ENCODE data around the gene DPH6. TPM values are rescaled to one million over a fixed set of nuclear protein-coding genes. Genes with fewer than 3 reads are reported as not detected.
"Not testable (repeated sequence)": the region's sequence is repeated elsewhere in the genome, so short reads cannot be mapped to it uniquely, and the experiment has no call there.

DPH6 gene
- total RNA-seq, 2 donors from 2014 or later, result 13.2 to 19.2 TPM

- no peaks in the 10 kb centered on the region for H3K9me3 Mint-ChIP-seq
- DNase-seq (ENCODE audit: low spot score) (no peak), ATAC-seq (no peak)
- H3K4me1 Mint-ChIP-seq (ENCODE audit: low read depth in 2 of 2), result peaks cover 0 to 3% of the 10 kb centered on the region in 2 donors
- H3K36me3 Mint-ChIP-seq, result no peaks in the 10 kb centered on the region
- H3K4me3 Mint-ChIP-seq, result no peak overlapping the region
- H3K27ac Mint-ChIP-seq, result no peak overlapping the region
- H3K27me3 Mint-ChIP-seq, result no peaks in the 10 kb centered on the region
These were observed 115.7 kb downstream of the DPH6 start for GRCh38 chr15:35430301-35430700.

DNA sequence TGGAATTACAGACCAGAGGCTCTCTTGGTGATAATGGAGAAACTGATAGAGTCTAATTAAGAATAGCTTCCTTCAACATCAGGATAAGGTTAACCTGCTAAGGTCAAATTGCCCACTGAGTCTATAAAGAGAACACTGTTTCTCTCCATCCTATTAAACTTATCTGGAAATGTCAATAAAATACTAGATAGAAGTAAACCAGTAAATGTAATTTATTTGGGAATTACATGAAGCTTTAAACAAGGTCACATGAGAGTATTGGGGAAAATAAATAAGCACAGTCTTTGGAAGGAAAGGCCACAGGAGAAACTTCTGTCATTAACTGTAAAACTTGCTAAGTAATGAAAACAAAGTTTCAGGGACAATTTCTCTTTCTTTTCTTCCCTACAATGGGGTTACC is 118.5 kb downstream of the DPH6 start:
- H3K9me3 Mint-ChIP-seq, result no peaks in the 10 kb centered on the region
- no peak overlapping the region for H3K27ac Mint-ChIP-seq
- H3K4me1 Mint-ChIP-seq (ENCODE audit: low read depth in 2 of 2), result peaks cover 0 to 3% of the 10 kb centered on the region in 2 donors
- no peak for DNase-seq (ENCODE audit: low spot score)
- no peak overlapping the region for H3K4me3 Mint-ChIP-seq
- H3K36me3 Mint-ChIP-seq, result no peaks in the 10 kb centered on the region
- H3K27me3 Mint-ChIP-seq, result no peaks in the 10 kb centered on the region
- no peak for ATAC-seq

GRCh38 chr15:35427091-35427490 is 118.9 kb downstream of the DPH6 start:
- H3K27ac Mint-ChIP-seq, result no peak overlapping the region
- peaks cover 0 to 3% of the 10 kb centered on the region in 2 donors for H3K4me1 Mint-ChIP-seq (ENCODE audit: low read depth in 2 of 2)

DNA sequence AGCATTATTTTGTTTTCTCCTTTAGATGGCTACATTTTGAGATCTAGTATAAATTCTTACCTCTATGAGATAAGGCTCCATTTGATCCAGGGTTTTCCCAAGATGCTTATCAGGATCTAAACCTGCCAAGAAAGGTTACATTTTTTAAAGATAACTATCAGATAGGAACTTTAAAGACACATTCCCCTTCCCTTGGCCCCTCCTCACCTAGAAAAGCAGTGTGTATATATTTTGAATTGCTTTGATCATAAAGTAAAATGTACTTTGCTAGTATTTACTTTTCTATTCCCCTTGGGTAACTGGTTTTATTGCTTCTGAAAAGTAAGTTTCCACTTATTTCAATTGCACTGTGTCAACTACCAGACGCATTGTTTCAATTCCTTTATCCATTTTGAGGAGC is 135.2 kb downstream of the DPH6 start:
- no peaks in the 10 kb centered on the region for H3K27me3 Mint-ChIP-seq
- H3K36me3 Mint-ChIP-seq, result no peaks in the 10 kb centered on the region
- DNase-seq (ENCODE audit: low spot score) (no peak), ATAC-seq (no peak)
- no peaks in the 10 kb centered on the region for H3K4me1 Mint-ChIP-seq (ENCODE audit: low read depth in 2 of 2)
- H3K9me3 Mint-ChIP-seq, result peaks cover 3% of the 10 kb centered on the region
- H3K4me3 Mint-ChIP-seq, result no peak overlapping the region
- no peak overlapping the region for H3K27ac Mint-ChIP-seq

More at GRCh38 chr15:35427091-35427490, 118.9 kb downstream of the DPH6 start:
- ATAC-seq, result no peak
- H3K9me3 Mint-ChIP-seq, result no peaks in the 10 kb centered on the region
- no peaks in the 10 kb centered on the region for H3K36me3 Mint-ChIP-seq
- no peaks in the 10 kb centered on the region for H3K27me3 Mint-ChIP-seq
- no peak overlapping the region for H3K4me3 Mint-ChIP-seq
- DNase-seq (ENCODE audit: low spot score), result no peak

GRCh38 chr15:35399901-35400300 is 146.1 kb downstream of the DPH6 start:
- H3K36me3 Mint-ChIP-seq, result peaks cover 34% of the 10 kb centered on the region
- DNase-seq (ENCODE audit: low spot score) (no peak), ATAC-seq (no peak)
- no peaks in the 10 kb centered on the region for H3K4me1 Mint-ChIP-seq (ENCODE audit: low read depth in 2 of 2)
- H3K4me3 Mint-ChIP-seq, result no peak overlapping the region
- H3K27ac Mint-ChIP-seq, result no peak overlapping the region
- peaks cover 2% of the 10 kb centered on the region for H3K9me3 Mint-ChIP-seq
- H3K27me3 Mint-ChIP-seq, result no peaks in the 10 kb centered on the region

GRCh38 chr15:35397027-35397426 is 148.9 kb downstream of the DPH6 start:
- Mint-ChIP-seq H3K9me3 (peaks cover 7% of the 10 kb centered on the region), H3K27ac (no peak overlapping the region), H3K4me3 (no peak overlapping the region), H3K36me3 (peaks cover 22% of the 10 kb centered on the region), H3K4me1 (ENCODE audit: low read depth in 2 of 2) (no peaks in the 10 kb centered on the region), H3K27me3 (no peaks in the 10 kb centered on the region)
- ATAC-seq, result no peak
- DNase-seq (ENCODE audit: low spot score), result no peak

DNA sequence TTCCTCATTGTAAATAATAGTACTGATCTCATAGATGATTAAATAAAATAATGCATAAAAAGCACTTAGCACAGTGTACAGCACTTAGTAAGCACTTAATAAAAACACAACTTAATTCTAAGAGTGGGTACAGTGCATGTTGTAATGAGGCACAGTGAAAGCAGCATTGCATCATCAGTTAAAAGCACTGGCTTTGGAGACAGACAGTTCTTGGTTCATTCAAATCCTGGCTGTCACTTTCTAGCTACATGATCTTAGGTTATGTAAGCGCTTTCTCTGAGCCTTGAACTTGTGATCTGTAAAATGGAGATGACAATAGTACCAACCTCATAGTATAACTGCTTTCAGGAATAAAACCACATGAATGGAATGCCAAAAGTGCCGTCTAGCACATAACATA is 151.5 kb downstream of the DPH6 start:
- peaks cover 0 to 2% of the 10 kb centered on the region in 2 donors for H3K4me1 Mint-ChIP-seq (ENCODE audit: low read depth in 2 of 2)
- ATAC-seq (no peak), DNase-seq (ENCODE audit: low spot score) (no peak)
- no peak overlapping the region for H3K4me3 Mint-ChIP-seq
- peaks cover 11% of the 10 kb centered on the region for H3K9me3 Mint-ChIP-seq
- no peaks in the 10 kb centered on the region for H3K27me3 Mint-ChIP-seq
- peaks cover 12% of the 10 kb centered on the region for H3K36me3 Mint-ChIP-seq
- H3K27ac Mint-ChIP-seq, result no peak overlapping the region

DNA sequence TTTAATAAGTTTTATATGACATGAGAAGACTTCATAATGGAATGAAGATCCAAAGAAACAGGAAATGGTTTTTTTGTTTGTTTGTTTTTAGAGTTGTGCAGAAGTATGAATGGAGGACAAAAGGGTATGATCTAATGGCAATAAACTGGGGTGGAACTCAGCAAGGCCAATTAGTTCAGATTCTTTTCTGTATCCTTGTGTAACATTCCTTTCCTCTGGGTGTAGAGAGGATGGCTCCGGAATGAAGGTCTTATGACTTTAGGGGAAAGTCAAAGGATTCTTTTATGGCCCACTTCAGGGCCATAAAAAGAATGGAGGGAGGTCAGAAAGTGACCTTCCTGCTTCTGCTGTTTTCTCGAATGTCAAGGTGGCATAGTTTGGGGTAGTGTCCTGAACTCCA is 152.6 kb downstream of the DPH6 start:
- no peak overlapping the region for H3K4me3 Mint-ChIP-seq
- H3K36me3 Mint-ChIP-seq, result peaks cover 12% of the 10 kb centered on the region
- H3K27ac Mint-ChIP-seq, result no peak overlapping the region
- H3K9me3 Mint-ChIP-seq, result peaks cover 11% of the 10 kb centered on the region
- peaks cover 0 to 2% of the 10 kb centered on the region in 2 donors for H3K4me1 Mint-ChIP-seq (ENCODE audit: low read depth in 2 of 2)
- DNase-seq (ENCODE audit: low spot score) (no peak), ATAC-seq (no peak)
- H3K27me3 Mint-ChIP-seq, result no peaks in the 10 kb centered on the region

GRCh38 chr15:35391408-35391984 is 154.5 kb downstream of the DPH6 start:
- ATAC-seq; H3K27me3 Mint-ChIP-seq; DNase-seq (ENCODE audit: low spot score); H3K27ac Mint-ChIP-seq; H3K4me3 Mint-ChIP-seq; H3K4me1 Mint-ChIP-seq (ENCODE audit: low read depth in 2 of 2): not testable (repeated sequence)
- peaks cover 12% of the 10 kb centered on the region for H3K36me3 Mint-ChIP-seq
- H3K9me3 Mint-ChIP-seq, result peaks cover 11% of the 10 kb centered on the region

GRCh38 chr15:35383506-35383905 is 162.5 kb downstream of the DPH6 start:
- Mint-ChIP-seq H3K27me3 (no peaks in the 10 kb centered on the region), H3K9me3 (no peaks in the 10 kb centered on the region), H3K36me3 (peaks cover under 1% of the 10 kb centered on the region), H3K4me1 (ENCODE audit: low read depth in 2 of 2) (no peaks in the 10 kb centered on the region), H3K27ac (no peak overlapping the region), H3K4me3 (no peak overlapping the region)
- ATAC-seq (no peak), DNase-seq (ENCODE audit: low spot score) (no peak)

DNA sequence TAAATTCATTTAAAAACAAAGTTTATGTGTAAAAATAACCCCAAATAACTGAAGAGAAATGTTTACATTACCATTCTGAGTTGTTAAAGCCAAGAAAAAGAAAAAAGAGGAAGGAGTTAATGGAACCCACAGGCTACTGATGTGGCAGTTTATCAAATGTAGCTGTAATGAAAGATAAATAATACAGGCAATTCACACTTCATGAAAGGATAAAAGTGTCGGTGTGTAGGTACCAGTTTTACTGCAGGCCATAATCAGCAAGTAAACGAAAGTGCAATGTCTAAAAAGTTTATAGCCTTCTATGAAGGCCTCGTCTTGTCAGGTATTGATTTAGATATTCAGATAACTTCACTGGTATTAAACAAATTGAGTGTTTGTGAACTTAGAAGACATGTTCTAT is 164.6 kb downstream of the DPH6 start:
- Mint-ChIP-seq H3K27me3 (no peaks in the 10 kb centered on the region), H3K4me1 (ENCODE audit: low read depth in 2 of 2) (no peaks in the 10 kb centered on the region), H3K4me3 (no peak overlapping the region), H3K27ac (no peak overlapping the region), H3K9me3 (no peaks in the 10 kb centered on the region), H3K36me3 (peaks cover 7% of the 10 kb centered on the region)
- ATAC-seq, result no peak
- no peak for DNase-seq (ENCODE audit: low spot score)

DNA sequence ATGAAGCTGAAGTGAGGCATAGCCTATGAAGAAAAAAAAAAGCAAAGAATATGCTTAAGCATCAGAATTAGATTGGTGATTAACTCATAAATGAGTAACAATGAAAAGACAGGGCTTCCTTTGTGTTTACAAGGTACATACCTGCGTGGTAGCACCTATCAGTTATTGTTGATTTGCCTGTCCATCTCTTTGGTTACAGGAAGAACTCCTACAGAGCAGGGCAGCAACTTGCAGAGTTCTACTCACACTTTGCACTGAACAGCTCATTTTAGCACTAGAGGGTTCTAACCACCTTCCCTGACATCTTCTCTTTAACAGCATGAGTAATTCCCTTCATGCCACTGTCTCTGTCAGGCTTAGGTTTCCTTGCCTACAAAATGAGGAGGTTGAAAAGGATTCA is 166.0 kb downstream of the DPH6 start:
- H3K36me3 Mint-ChIP-seq, result peaks cover 7% of the 10 kb centered on the region
- DNase-seq (ENCODE audit: low spot score), result no peak
- no peak overlapping the region for H3K27ac Mint-ChIP-seq
- no peak overlapping the region for H3K4me3 Mint-ChIP-seq
- no peak for ATAC-seq
- H3K4me1 Mint-ChIP-seq (ENCODE audit: low read depth in 2 of 2), result no peaks in the 10 kb centered on the region
- no peaks in the 10 kb centered on the region for H3K27me3 Mint-ChIP-seq
- H3K9me3 Mint-ChIP-seq, result peaks cover 5% of the 10 kb centered on the region

DNA sequence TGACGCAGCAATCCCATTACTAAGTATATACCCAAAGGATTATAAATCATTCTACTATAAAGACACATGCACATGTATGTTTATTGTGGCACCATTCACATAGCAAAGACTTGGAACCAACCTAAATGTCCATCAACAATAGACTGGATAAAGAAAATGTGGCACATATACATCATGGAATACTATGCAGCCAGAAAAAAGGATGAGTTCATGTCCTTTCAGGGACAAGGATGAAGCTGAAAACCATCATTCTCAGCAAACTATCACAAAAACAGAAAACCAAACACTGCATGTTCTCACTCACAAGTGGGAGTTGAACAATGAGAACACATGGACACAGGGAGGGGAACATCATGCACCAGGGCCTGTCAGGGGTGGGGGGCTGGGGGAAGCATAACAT is 167.5 kb downstream of the DPH6 start:
- H3K27me3 Mint-ChIP-seq; H3K27ac Mint-ChIP-seq; H3K4me1 Mint-ChIP-seq (ENCODE audit: low read depth in 2 of 2); H3K9me3 Mint-ChIP-seq; H3K36me3 Mint-ChIP-seq; ATAC-seq; H3K4me3 Mint-ChIP-seq; DNase-seq (ENCODE audit: low spot score): not testable (repeated sequence)

DNA sequence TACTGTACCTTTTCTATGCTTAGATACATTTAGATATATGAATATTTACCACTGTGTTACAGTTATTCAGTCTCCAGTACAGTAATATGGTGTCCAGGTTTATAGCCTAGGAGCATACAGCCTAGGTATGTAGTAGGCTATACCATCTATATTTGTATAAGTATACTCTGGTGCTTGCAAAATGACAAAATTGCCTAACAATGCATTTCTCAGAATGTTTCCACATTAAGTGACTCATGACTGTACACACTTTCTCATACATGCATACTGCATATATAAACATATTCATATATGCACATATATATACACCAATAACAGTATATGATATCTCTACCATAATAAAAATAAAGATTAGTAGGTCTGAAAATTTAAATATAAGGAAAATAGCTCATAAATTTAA is 169.3 kb downstream of the DPH6 start:
- peaks cover 5% of the 10 kb centered on the region for H3K9me3 Mint-ChIP-seq
- no peak for DNase-seq (ENCODE audit: low spot score)
- H3K4me3 Mint-ChIP-seq, result no peak overlapping the region
- H3K4me1 Mint-ChIP-seq (ENCODE audit: low read depth in 2 of 2), result no peaks in the 10 kb centered on the region
- H3K27ac Mint-ChIP-seq, result no peak overlapping the region
- no peak for ATAC-seq
- H3K36me3 Mint-ChIP-seq, result peaks cover 19% of the 10 kb centered on the region
- no peaks in the 10 kb centered on the region for H3K27me3 Mint-ChIP-seq

- Mint-ChIP-seq H3K9me3 (peaks cover 5% of the 10 kb centered on the region), H3K27me3 (no peaks in the 10 kb centered on the region), H3K36me3 (peaks cover 29% of the 10 kb centered on the region)
These were observed 171.3 kb downstream of the DPH6 start for GRCh38 chr15:35374661-35375060.

More at GRCh38 chr15:35374661-35375060, 171.3 kb downstream of the DPH6 start:
- DNase-seq (ENCODE audit: low spot score) (no peak), ATAC-seq (no peak)
- H3K4me1 Mint-ChIP-seq (ENCODE audit: low read depth in 2 of 2), result no peaks in the 10 kb centered on the region
- no peak overlapping the region for H3K4me3 Mint-ChIP-seq
- no peak overlapping the region for H3K27ac Mint-ChIP-seq

Measured in natural killer cell treated with Interleukin-12 subunit alpha and Interleukin-12 subunit beta and Interleukin-15 and Interleukin-18, amount 100 ng/mL, for 72 hours (primary cell).